Breast epithelium (tissue), 3 donors: Measurements from ENCODE around the gene XPNPEP1.

Experiments
- POLR2AphosphoS5 ChIP-seq, 3 donors: sonication (generic); formaldehyde crosslinking; IDR thresholded peaks; one replicate each; pipeline ENCODE4 v1.6.1; 2017; ENCODE audit warnings: antibody characterized with exemption in 3 of 3
- TF ChIP-seq, protein P1 (sequence below), 3 donors: fragments of 450-650 bp; IDR thresholded peaks; one replicate each; pipeline ENCODE4 v1.5.1; 2016 to 2017; ENCODE audit warnings: antibody characterized with exemption in 3 of 3, mild to moderate bottlenecking in 3 of 3, moderate library complexity in 3 of 3

DNA sequence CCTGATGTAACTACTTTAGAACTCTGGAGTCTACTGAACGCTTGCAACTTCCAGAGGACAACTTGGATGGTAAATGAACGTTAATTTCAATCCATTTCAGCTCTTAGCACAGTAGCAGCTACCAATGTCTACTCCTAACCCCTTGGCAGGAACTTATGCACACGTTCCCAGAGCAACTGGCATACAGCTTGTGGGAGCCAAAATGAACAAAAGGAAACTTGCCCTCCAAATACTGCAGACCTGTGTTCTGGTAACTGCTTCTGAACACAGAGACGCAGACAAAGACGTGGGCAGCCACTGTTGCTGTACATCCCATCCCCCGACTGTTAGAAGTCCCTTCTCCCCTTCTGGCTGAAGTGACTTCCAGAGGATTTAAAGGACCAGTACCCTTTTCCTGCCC lies 61.3 kb downstream of the XPNPEP1 start:
- no peak for TF ChIP-seq POLR2AphosphoS5 (IDR thresholded peaks at IDR 0.05)
- TF ChIP-seq, protein P1, sequence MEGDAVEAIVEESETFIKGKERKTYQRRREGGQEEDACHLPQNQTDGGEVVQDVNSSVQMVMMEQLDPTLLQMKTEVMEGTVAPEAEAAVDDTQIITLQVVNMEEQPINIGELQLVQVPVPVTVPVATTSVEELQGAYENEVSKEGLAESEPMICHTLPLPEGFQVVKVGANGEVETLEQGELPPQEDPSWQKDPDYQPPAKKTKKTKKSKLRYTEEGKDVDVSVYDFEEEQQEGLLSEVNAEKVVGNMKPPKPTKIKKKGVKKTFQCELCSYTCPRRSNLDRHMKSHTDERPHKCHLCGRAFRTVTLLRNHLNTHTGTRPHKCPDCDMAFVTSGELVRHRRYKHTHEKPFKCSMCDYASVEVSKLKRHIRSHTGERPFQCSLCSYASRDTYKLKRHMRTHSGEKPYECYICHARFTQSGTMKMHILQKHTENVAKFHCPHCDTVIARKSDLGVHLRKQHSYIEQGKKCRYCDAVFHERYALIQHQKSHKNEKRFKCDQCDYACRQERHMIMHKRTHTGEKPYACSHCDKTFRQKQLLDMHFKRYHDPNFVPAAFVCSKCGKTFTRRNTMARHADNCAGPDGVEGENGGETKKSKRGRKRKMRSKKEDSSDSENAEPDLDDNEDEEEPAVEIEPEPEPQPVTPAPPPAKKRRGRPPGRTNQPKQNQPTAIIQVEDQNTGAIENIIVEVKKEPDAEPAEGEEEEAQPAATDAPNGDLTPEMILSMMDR (IDR thresholded peaks at IDR 0.05) = no peak
